NCI-H2227 (cell line): Measurements from ENCODE around the gene RALY.
A peak's percentile ranks its signal among the peaks of the same experiment; 100 is the strongest.

Experiments used
- DNase-seq: peaks from one replicate; lab custom pipeline; 2025; ENCODE audit not compliant: unreplicated experiment; lab: John Stamatoyannopoulos, UW

Gene RALY

GRCh38 chr20:33986560-33987216 lies 7.0 kb upstream of the RALY start:
- no peak for DNase-seq

GRCh38 chr20:33990075-33990474 lies 3.6 kb upstream of the RALY start:
- DNase-seq = no peak

- no peak for DNase-seq
These were observed 2.2 kb upstream of the RALY start for GRCh38 chr20:33991502-33991901.

GRCh38 chr20:33992145-33992922 lies 1.4 kb upstream of the RALY start:
- DNase-seq = no peak

- peak; percentile 100 for DNase-seq
These were observed 662 bp upstream of the RALY start for GRCh38 chr20:33992923-33993575.

- peak; percentile 88 for DNase-seq
These were observed 657 bp downstream of the RALY start for GRCh38 chr20:33994222-33994913.

GRCh38 chr20:33995053-33995831 lies 1.5 kb downstream of the RALY start:
- peak; percentile 14 for DNase-seq

- DNase-seq = no peak
These were observed 5.4 kb downstream of the RALY start for GRCh38 chr20:33999025-33999649.

GRCh38 chr20:34001378-34001777 lies 7.7 kb downstream of the RALY start:
- no peak for DNase-seq

GRCh38 chr20:34004227-34004626 lies 10.5 kb downstream of the RALY start:
- no peak for DNase-seq

- DNase-seq = no peak
These were observed 11.2 kb downstream of the RALY start for GRCh38 chr20:34004790-34005457.

GRCh38 chr20:34006619-34007018 lies 12.9 kb downstream of the RALY start:
- DNase-seq = no peak

- DNase-seq = no peak
These were observed 14.8 kb downstream of the RALY start for GRCh38 chr20:34008477-34008876.

- no peak for DNase-seq
These were observed 16.8 kb downstream of the RALY start for GRCh38 chr20:34010405-34010931.

GRCh38 chr20:34011275-34011674 lies 17.6 kb downstream of the RALY start:
- DNase-seq = no peak

GRCh38 chr20:34012330-34012729 lies 18.6 kb downstream of the RALY start:
- DNase-seq = no peak

GRCh38 chr20:34012735-34013134 lies 19.0 kb downstream of the RALY start:
- DNase-seq = no peak

GRCh38 chr20:34013554-34013953 lies 19.8 kb downstream of the RALY start:
- no peak for DNase-seq

- DNase-seq = no peak
These were observed 21.2 kb downstream of the RALY start for GRCh38 chr20:34014878-34015277.
